NB4 (cell line): ENCODE results near the gene IDE.
"Not testable (repeated sequence)": the region's sequence is repeated elsewhere in the genome, so short reads cannot be mapped to it uniquely, and the experiment has no call there.

Experiments used
- DNase-seq: peaks from one replicate; pipeline ENCODE4 v3.0.0; 2010; ENCODE audit warnings: low read depth
- H3K4me3 ChIP-seq: one replicate; pipeline ENCODE4 v1.5.1; 2011; ENCODE audit warnings: mild to moderate bottlenecking, low read depth, low read length, moderate library complexity
- MYC ChIP-seq: IDR thresholded peaks from 2 replicates; pipeline ENCODE4 v1.6.1; 2011; ENCODE audit warnings: low read depth, low read length
- POLR2A ChIP-seq: IDR thresholded peaks from 2 replicates; pipeline ENCODE4 v1.6.1; 2011; ENCODE audit warnings: mild to moderate bottlenecking; ENCODE audit not compliant: insufficient read length; ENCODE audit errors: extremely low read depth
- TF ChIP-seq, protein P1 (sequence below): IDR thresholded peaks from 2 replicates; pipeline ENCODE4 v1.6.1; 2011; ENCODE audit warnings: low read depth, low read length
- TF ChIP-seq, protein P2 (sequence below): IDR thresholded peaks from one replicate; pipeline ENCODE4 v1.5.1; 2012; ENCODE audit warnings: low read depth, low read length

The IDE gene

DNA sequence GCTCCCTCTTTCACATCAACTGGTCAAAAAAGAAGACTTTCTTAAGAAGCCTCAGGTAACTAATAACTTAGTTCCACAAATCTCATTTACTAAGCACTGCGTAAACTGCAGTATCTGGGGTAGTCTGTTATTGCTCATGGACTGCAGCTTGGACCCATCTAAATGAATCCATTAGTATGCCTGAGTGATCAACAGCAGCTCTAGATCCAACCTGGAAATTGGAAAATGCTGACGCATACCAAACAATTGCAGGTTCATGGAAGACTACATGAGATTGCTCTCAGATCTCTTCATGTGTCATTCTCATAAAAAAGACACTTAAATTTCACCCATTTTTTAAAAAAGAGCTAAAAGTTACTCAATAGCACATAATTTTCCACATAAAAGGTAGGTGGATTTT, 121.6 kb downstream of the IDE start:
- H3K4me3 ChIP-seq: no peak overlapping the region
- no peak for DNase-seq
- TF ChIP-seq MYC (no peak), POLR2A (no peak)
- TF ChIP-seq, protein P1, sequence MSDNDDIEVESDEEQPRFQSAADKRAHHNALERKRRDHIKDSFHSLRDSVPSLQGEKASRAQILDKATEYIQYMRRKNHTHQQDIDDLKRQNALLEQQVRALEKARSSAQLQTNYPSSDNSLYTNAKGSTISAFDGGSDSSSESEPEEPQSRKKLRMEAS: no peak
- TF ChIP-seq, protein P2, sequence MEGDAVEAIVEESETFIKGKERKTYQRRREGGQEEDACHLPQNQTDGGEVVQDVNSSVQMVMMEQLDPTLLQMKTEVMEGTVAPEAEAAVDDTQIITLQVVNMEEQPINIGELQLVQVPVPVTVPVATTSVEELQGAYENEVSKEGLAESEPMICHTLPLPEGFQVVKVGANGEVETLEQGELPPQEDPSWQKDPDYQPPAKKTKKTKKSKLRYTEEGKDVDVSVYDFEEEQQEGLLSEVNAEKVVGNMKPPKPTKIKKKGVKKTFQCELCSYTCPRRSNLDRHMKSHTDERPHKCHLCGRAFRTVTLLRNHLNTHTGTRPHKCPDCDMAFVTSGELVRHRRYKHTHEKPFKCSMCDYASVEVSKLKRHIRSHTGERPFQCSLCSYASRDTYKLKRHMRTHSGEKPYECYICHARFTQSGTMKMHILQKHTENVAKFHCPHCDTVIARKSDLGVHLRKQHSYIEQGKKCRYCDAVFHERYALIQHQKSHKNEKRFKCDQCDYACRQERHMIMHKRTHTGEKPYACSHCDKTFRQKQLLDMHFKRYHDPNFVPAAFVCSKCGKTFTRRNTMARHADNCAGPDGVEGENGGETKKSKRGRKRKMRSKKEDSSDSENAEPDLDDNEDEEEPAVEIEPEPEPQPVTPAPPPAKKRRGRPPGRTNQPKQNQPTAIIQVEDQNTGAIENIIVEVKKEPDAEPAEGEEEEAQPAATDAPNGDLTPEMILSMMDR: no peak

DNA sequence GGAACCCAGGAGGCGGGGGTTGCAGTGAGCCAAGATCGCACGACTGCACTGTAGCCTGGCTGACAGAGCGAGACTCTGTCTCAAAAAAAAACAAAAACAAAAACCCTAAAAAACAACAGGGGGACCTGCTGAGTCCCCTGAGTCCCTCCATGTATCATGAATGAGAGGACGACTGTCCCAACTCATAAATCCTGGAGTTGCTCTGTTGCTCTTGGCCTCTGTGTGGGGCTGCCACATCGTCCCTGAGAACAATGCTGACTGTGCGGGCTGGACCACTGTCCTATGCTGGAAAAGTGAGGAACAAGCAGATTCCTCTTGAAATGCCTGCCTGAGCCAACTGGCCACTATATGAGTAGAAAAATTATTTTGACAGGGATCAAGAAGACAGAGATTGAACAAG, 122.5 kb downstream of the IDE start:
- no peak overlapping the region for H3K4me3 ChIP-seq
- no peak for DNase-seq
- TF ChIP-seq, protein P1: no peak

DNA sequence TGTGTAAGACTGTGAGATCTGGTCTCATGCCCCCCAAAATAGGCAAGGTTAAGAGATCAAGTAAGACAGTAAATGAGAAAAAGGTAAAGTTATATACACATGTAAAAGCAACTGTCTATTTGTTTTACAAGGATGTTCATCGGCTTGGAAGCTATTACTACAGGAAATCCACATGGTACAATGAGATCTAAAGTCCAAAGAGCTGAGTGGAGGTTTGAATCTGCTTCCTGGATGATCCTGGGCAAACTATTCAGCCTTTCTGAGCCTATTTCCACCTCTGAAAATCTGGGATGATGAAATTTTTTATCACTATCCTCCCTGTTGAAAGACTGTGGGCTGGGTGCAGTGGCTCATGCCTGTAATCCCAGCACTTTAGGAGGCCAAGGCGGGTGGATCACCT, 123.0 kb downstream of the IDE start:
- H3K4me3 ChIP-seq: no peak overlapping the region
- TF ChIP-seq MYC (no peak), POLR2A (no peak)
- TF ChIP-seq, protein P2: no peak
- TF ChIP-seq, protein P1: no peak

DNA sequence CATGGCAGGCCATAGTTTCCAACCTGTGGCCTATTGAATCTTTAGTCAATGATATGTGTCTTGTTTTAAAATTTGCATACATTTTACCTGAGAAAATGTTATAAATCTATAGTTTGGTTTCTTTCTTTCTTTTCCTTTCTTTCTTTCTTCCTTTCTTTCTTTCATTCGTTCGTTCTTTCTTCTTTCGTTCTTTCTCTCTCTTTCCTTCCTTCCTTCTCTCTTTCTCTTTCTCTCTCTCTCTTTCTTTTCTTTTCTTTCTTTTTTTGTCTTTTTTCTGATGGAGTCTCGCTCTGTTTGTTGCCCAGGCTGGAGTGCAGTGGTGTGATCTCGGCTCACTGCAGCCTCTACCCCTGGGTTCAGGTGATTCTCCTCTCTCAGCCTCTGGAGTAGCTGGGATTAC, 133.3 kb downstream of the IDE start:
- TF ChIP-seq POLR2A: no peak
- TF ChIP-seq MYC: no peak
- TF ChIP-seq, protein P1: no peak
- TF ChIP-seq, protein P2: no peak
- no peak for DNase-seq

More for the DNA sequence above, 123.0 kb downstream of the IDE start:
- no peak for DNase-seq

DNA sequence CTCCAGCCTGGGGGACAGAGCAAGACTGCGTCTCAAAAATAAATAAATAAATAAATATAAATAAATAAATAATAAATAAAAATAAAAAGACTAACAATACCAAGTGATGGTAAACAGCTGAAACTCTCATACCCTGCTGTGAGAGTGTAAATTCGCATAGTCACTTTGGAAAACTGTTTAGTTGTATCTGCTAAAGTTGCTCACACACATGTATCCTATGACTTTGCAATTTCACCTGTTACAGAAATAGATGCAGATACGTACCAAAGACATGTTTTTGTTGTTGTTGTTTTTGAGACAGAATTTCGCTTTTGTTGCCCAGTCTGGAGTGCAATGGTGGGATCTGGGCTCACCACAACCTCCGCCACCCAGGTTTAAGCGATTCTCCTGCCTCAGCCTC, 135.7 kb downstream of the IDE start:
- H3K4me3 ChIP-seq: no peak overlapping the region
- DNase-seq: no peak
- TF ChIP-seq MYC (no peak), POLR2A (no peak)
- TF ChIP-seq, protein P1: no peak
- TF ChIP-seq, protein P2: no peak

More for the DNA sequence above, 133.3 kb downstream of the IDE start:
- H3K4me3 ChIP-seq: no peak overlapping the region

DNA sequence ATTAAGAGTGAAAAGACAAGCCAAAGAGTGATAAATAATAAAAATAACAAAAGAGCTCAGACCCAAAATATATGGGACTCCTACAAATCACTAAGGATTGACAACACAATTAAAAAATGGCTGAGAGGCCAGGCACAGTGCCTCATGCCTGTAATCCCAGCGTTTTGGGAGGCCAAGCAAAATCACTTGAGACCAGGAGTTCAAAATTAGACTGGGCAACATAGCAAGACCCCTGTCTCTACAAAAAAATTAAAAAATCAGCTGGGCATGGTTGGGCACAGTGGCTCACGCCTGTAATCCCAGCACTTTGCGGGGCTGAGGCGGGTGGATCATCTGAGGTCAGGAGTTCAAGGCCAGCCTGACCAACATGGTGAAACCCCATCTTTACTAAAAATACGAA, 137.3 kb downstream of the IDE start:
- no peak overlapping the region for H3K4me3 ChIP-seq
- TF ChIP-seq, protein P1: no peak
- TF ChIP-seq POLR2A (no peak), MYC (no peak)
- TF ChIP-seq, protein P2: no peak
- DNase-seq: no peak

DNA sequence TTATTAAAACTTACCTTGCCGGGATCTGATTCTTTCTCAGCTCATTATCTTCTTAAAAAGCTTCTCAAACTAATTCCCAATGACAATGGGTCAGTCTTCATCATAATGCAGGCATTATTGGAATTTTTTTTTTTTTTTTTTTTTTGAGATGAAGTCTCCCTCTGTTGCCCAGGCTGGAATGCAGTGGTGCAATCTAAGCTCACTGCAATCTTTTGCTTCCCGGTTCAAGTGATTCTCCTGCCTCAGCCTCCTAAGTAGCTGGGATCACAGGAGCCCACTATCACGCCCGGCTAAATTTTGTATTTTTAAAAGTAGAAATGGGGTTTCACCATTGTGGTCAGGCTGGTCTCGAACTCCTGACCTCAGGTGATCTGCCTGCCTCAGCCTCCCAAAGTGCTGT, 137.8 kb downstream of the IDE start:
- DNase-seq, H3K4me3 ChIP-seq: not testable (repeated sequence)
